GM18508 (cell line): Measurements from ENCODE around the gene ATP5PF.
"Not testable (repeated sequence)": the region's sequence is repeated elsewhere in the genome, so short reads cannot be mapped to it uniquely, and the experiment has no call there.

ENCODE experiments used
- ATAC-seq: cut with Tn5 transposase; IDR thresholded peaks from one replicate; pipeline ENCODE4 v1.9.1; 2021; ENCODE audit warnings: moderate number of reproducible peaks; ENCODE audit not compliant: insufficient read depth, unreplicated experiment

Gene ATP5PF

GRCh38 chr21:25732091-25732760 is 2.5 kb downstream of the ATP5PF start:
- no peak for ATAC-seq

DNA sequence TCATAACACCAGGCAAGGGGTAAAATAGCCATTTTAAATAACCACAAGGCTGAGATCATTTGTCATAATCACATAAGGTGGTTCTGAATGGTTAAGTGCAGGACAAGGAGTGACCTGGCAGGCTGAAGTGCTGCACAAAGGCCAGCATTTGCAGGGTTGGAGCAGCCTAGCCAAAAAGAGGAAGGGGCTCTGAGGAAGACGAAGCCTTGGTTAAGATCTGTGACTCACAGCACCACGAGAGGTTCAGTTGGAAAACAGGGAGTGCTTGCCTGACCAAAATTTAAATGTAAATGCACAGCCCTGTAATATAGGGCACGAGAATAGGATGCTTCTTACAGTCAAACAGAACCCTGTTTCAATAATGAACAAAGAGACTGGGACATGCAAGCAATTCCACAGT is 12.1 kb downstream of the ATP5PF start:
- ATAC-seq: no peak

- ATAC-seq: no peak
These were observed 12.7 kb downstream of the ATP5PF start for GRCh38 chr21:25721987-25722386.

GRCh38 chr21:25717491-25718147 is 17.1 kb downstream of the ATP5PF start:
- no peak for ATAC-seq

DNA sequence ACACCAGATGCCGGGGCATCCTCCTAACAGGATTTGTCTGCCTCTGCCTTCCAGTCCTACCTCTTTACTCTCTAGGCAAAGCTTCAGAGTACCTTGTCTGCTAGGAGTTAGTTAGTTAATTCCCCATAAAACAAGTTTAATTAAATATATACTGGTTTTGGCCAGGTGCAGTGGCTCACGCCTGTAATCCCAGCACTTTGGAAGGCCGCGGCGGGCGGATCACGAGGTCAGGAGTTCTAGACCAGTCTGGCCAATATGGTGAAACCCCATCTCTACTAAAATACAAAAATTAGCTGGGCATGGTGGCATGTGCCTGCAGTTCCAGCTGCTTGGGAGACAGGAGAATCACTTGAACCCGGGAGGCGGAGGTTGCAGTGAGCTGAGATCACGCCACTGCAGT is 20.6 kb downstream of the ATP5PF start:
- ATAC-seq: not testable (repeated sequence)

GRCh38 chr21:25710550-25710949 is 24.2 kb downstream of the ATP5PF start:
- no peak for ATAC-seq

- ATAC-seq: no peak
These were observed 24.9 kb downstream of the ATP5PF start for GRCh38 chr21:25709684-25710265.

DNA sequence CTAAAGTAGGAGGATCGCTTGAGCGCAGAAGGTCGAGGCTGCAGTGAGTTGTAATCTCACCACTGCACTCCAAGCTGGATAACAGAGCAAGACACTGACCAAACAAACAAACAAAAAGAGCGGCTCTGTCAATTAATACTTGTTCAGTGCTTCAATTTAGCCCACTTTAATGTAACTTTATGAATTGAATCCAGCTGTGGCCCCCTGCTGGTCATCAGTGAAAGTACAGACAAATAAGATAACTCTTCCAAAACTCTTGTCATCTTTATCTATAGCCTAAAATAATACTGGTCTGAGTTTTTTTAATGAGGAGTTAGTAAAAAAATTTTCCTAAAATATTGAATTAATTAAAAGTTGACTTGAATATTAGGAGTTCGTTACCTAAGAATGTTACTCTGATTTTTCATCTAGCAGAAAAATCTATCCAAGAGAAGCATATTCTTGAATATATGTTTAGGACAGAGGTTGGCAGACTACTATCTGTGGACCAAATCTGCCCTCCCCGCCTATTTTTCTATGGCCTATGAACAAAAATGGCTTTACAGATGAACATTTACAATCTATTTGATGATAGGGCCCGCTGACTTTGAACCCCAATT is 26.1 kb downstream of the ATP5PF start:
- no peak for ATAC-seq

GRCh38 chr21:25701529-25701928 is 33.2 kb downstream of the ATP5PF start:
- ATAC-seq: no peak

DNA sequence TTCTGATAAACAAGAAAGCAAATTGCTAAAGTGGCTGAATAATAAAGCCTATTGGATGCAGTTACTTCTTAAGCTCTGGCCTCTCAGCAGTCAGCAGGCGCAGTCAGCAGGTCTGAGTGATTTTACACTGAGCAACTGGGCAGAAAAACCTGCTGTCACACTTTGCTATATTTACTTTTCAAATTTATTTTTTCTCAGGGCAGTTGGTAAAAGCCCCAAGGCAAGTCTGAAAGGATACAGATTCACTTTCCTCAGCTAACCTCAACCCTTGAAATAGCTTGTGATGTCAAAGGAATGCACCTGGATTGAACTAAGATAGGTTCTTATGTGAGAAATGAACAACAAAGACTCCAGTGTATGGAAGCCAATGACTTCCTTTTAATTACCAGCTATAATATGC is 34.0 kb downstream of the ATP5PF start:
- no peak for ATAC-seq

GRCh38 chr21:25695461-25695860 is 39.2 kb downstream of the ATP5PF start:
- not testable (repeated sequence) for ATAC-seq

- ATAC-seq: no peak
These were observed 42.7 kb downstream of the ATP5PF start for GRCh38 chr21:25691976-25692375.

GRCh38 chr21:25689226-25689625 is 45.5 kb downstream of the ATP5PF start:
- ATAC-seq: no peak

DNA sequence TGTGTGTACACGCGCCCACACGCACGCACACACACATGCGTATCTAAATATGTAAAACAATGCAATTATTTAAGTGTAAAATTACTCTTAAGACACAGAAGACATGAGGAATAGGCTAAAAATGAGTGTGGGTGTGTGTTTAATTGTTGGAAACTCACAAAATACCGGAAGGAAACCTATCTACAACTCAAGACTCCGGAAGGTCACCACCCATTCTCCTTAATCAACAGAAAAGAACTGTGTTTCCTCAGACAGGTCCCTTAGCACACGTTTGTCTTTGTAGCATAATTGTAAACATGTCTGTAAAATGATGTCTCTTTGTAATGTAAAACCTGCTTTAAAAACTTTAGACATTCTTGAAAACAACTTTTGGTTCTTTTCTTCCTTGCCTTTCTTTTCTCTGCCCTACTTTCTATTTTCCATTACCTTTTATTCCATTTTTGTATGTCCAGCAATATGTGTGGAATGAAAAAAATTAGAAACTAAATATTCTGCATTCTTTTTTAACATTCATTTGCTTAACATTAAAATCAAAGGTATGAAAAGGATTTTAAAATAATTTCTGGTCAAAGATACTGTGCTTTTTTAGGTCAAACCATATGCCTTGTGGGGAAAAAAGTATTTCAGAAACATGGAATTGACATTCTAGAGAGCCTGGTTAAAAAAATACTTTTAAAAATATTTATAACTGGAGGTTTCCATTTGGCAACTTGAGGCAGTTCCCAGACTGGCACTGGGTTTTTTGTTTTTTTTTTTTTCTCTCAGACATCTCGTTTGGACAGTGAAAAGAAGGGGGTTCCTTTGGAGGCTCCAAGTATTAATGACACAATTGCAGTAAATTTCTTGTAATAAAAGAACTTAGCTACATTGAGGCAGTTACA is 46.2 kb downstream of the ATP5PF start:
- ATAC-seq: no peak

GRCh38 chr21:25687787-25688186 is 46.9 kb downstream of the ATP5PF start:
- ATAC-seq: no peak

GRCh38 chr21:25682382-25682781 is 52.3 kb downstream of the ATP5PF start:
- ATAC-seq: no peak

GRCh38 chr21:25676451-25676850 is 58.3 kb downstream of the ATP5PF start:
- ATAC-seq: no peak
